Ovary (tissue), 3 donors: Measurements from ENCODE around the gene CST6.

Experiments used
- CTCF ChIP-seq, 3 donors: fragments of 450-650 bp in 2 of 3; fragments of 200-600 bp in 1 of 3; IDR thresholded peaks; one replicate each; pipeline versions ENCODE4 v1.5.1 to v1.8.0; 2016 to 2022; ENCODE audit warnings: antibody characterized with exemption in 3 of 3, mild to moderate bottlenecking in 1 of 3
- EP300 ChIP-seq: sonication (generic); formaldehyde crosslinking; IDR thresholded peaks from one replicate; pipeline ENCODE4 v1.6.1; 2017; ENCODE audit warnings: antibody characterized with exemption
- donor health status: DM: no; HTN: no; CAD: no.

GRCh38 chr11:66013762-66014100 is 1.9 kb downstream of the CST6 start:
- TF ChIP-seq CTCF (IDR thresholded peaks at IDR 0.05), result no peak
- TF ChIP-seq EP300, result no peak
